LNCaP clone FGC (cell line): Measurements from ENCODE around the gene LRCH4.

Experiments
- DNase-seq: peaks from one replicate; pipeline ENCODE4 v3.0.0-alpha.2; 2011; ENCODE audit warnings: low read depth
- H3K4me3 ChIP-seq: 2 replicates; pipeline ENCODE4 v1.5.1; 2011; ENCODE audit warnings: mild to moderate bottlenecking, low read depth, low read length, control low read depth
- CTCF ChIP-seq: IDR thresholded peaks from 2 replicates; pipeline ENCODE4 v1.5.1; 2012; ENCODE audit warnings: mild to moderate bottlenecking; ENCODE audit not compliant: control insufficient read depth, insufficient read depth; ENCODE audit errors: extremely low read depth

The LRCH4 gene

DNA sequence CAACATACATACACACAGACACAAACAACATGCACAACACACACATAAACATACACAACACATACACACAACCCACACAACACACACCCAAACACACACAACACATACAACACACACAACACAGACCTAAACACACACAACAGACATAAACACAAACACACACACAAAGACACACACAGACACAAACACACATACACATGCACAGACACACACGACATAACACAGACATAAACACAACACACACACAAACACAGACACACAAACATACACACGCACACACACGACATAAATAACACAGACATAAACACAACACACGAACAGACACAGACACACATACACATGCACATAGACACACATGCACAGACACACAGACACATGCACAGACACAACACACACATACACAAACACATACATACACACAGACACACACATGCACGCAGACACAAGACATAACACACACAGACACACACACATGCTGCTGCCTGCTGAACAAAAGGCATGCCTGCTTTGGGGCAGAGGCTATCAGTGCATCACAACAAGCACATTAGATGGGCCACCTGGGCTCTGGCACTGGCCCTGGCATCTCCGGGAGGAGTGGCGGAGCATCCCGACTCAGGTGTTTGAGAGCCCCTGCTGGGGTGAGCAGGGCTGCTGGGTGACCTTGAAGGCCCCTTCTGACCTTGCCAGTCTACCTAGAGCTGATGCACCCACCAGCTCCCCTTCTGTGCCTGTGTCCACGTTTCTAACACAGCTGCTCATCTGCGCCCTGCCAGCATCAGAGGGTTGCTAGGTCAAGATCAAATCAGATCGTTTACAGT is 5.3 kb downstream of the LRCH4 start:
- H3K4me3 ChIP-seq, result no peak overlapping the region
- TF ChIP-seq CTCF, result no peak
- no peak for DNase-seq

GRCh38 chr7:100578246-100579183 is 7.4 kb downstream of the LRCH4 start:
- H3K4me3 ChIP-seq, result no peak overlapping the region
- no peak for DNase-seq
- TF ChIP-seq CTCF, result no peak

DNA sequence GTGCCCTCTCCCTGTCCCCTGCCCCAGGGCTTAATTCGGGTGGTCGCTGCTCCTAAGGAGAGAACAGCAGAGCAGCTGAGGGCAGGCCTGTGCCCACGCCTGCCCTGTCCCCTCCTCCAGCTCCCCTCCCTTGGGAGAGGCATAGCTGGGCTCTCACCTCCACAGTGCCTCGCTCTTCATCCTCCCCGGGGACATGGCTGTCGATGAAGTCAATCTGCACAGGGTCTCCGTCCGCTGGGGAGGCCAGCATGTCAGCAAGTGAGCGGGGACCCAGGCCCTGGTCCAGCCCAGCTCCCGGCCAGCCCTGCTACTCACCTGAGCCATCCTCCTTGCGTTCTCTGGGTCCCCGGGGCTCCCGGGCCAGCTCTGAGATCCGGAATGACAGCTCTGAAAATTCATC is 8.4 kb downstream of the LRCH4 start:
- no peak for DNase-seq
- TF ChIP-seq CTCF, result no peak
- H3K4me3 ChIP-seq, result no peak overlapping the region

- TF ChIP-seq CTCF, result no peak
- no peak for DNase-seq
Measured at GRCh38 chr7:100577103-100577502, 8.8 kb downstream of the LRCH4 start.

DNA sequence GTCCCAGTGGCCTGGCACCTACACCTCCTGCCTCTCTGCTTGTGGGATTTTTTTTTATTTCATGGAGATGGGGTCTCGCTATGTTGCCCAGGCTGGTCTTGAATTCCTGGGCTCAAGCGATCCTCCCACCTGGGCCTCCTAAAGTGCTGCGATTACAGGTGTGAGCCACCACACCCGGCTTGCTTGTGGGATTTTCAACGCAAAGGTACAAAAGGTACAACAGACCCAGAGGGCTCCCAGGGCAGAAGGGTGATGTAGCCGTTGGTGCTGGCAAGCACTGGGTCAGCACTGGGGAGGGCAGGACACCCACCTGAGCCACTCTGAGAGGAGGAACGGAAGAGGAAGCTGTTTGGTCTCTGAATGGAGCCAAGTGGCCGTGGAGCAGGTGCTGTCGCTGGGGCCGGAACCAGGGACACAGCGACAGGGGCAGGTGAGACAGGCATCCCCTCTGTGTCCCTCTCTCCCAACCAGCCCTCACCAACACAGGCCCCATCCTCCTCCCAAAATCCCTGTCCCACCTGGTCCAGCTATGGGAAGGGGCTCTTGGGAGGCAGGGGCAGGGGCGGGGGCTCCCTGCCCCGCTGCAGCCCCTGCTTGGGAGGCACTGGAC is 9.4 kb downstream of the LRCH4 start:
- H3K4me3 ChIP-seq, result no peak overlapping the region
- no peak for TF ChIP-seq CTCF

More at GRCh38 chr7:100577103-100577502, 8.8 kb downstream of the LRCH4 start:
- H3K4me3 ChIP-seq, result no peak overlapping the region

GRCh38 chr7:100575746-100576383 is 10.1 kb downstream of the LRCH4 start:
- TF ChIP-seq CTCF, result no peak
- no peak for DNase-seq

More for the DNA sequence above, 9.4 kb downstream of the LRCH4 start:
- DNase-seq, result no peak

More at GRCh38 chr7:100575746-100576383, 10.1 kb downstream of the LRCH4 start:
- no peak overlapping the region for H3K4me3 ChIP-seq
